GM13976 (cell line): ENCODE results near the gene SLX1B.
"Not testable (repeated sequence)": the region's sequence is repeated elsewhere in the genome, so short reads cannot be mapped to it uniquely, and the experiment has no call there.

Source experiments
- DNase-seq: peaks from one replicate; pipeline ENCODE4 v3.0.0; 2012; ENCODE audit warnings: low spot score
- in situ Hi-C: fragments of 300-500 bp; cut with MboI; formaldehyde crosslinking; loops from one replicate; pipeline ENCODE4 v1.12.0; 2022; ENCODE audit warnings: low sequenced_read_pairs, mixed read lengths, inconsistent platforms; ENCODE audit not compliant: unreplicated experiment

SLX1B gene

DNA sequence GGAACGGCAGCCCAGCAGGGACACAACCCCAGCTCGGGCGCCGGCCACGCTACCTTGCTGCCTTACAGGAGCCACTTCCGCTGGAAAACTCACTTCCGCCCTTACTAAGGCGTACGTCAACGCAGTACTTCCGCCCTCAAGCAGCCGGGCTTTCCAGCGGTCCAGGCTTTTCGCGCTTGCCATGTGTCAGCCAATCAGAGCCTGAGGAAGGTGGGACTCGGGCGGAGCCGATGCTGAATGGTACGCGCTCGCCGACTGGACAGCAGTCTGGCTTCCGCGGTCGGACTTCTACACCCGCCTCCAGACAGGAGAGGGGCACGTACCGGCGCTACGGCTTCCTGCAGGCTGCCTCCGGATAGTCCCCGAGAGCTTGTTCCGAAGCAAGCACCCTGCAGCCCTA lies at the start of gene SLX1B, which contains the start of gene BOLA2:
SLX1B (plus strand) TSS at position 265 of the 400 bp plus-strand sequence.
BOLA2 (minus strand) TSS at position 83 of the 400 bp plus-strand sequence. CDS start 98 bp downstream, outside the sequence.
- DNase-seq, in situ Hi-C loops: not testable (repeated sequence)

GRCh38 chr16:29405249-29405648 lies 49.1 kb upstream of the SLX1B start:
- DNase-seq, in situ Hi-C loops: not testable (repeated sequence)

DNA sequence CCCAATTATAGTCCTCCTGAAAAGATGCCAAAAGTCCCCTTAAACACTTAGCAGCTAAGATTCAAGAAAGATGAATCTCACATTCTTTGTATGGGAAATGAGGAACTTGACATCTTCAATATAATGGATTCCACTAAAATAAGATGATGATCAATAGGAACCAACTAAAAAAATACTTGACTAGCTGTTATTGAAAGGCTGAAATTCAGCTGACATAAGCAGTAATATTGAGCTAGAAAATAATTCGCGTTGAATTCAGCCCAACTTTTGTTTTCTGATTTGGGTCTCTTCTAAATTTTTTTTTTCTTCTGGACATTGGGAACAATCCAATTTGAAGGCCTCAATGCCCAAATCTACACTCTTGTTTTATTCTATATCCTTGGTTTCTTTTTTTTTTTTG lies 30.7 kb upstream of the SLX1B start:
- in situ Hi-C loops: not testable (repeated sequence)

DNA sequence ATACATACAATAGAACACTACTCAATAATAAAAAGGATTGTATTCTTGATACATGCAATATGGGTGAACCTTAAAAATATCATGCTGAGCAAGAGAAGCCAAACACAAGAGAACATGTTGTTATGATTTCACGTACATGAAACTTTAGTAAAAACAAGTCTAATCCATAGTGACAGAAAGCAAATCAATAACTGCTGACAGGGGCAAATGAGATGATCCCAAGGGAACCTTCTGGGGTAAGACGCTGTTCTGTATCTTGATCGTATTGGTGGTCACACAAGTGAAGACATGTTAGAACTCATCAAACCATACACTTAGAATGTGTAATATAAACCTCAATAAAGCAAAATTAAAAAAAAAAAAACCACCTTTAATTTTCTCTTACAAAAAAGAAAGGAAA lies 28.9 kb upstream of the SLX1B start:
- DNase-seq, in situ Hi-C loops: not testable (repeated sequence)

More for the DNA sequence above, 30.7 kb upstream of the SLX1B start:
- DNase-seq: not testable (repeated sequence)

GRCh38 chr16:29453754-29454153 lies 579 bp upstream of the SLX1B start:
- DNase-seq, in situ Hi-C loops: not testable (repeated sequence)

GRCh38 chr16:29454828-29455227 lies 495 bp downstream of the SLX1B start:
- DNase-seq, in situ Hi-C loops: not testable (repeated sequence)

- in situ Hi-C loops, DNase-seq: not testable (repeated sequence)
Observed at GRCh38 chr16:29457660-29458059, 3.3 kb downstream of the SLX1B start.

GRCh38 chr16:29459706-29460646 lies 5.6 kb downstream of the SLX1B start, which contains the start of gene SULT1A4:
SULT1A4 (plus strand) TSS chr16:29459913; CDS start chr16:29461386, 1,473 bp downstream.
- in situ Hi-C loops, DNase-seq: not testable (repeated sequence)

- in situ Hi-C loops, DNase-seq: not testable (repeated sequence)
Observed at GRCh38 chr16:29460647-29461030, 6.3 kb downstream of the SLX1B start.

DNA sequence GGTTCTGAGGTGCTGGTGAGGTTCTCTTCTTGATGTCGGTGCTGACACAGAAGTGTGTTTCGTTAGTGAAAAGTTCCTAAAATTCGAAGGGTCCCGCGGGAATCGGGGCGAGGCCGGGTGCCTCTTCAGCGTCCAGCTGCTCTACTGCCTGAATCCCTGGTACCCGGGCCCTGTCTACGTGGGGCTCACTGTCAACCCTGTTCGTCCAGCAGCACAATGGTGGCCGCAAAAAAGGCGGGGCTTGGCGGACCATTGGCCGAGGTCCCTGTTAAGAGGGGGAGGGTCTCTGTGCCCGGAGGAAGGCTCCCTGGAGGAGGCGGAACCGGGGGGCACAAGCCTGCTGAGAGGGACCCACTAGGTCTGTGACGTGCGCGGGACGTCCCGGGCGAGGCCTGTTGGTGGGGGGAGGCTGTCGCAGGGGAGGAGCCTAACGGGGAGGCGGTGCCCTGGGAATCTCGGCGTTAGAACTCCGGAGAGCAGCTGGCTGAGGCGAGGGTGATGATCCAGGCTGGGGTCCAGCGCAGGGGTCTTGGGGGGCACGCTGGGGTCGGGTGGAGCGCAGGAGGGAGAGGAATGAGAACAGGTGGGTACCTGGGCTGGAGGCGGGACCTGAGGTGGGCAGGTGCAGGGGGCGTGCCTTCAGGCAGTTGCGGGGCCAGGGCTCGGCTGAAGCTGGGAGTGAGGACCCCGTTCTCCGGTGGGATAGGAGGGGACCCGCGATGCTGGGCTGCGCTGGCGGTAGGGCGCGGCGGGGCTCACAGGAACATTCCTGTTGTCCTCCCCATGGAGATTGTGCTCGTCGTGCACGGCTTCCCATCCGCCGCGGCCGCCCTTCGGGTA lies 11.9 kb downstream of the SLX1B start:
- in situ Hi-C loops, DNase-seq: not testable (repeated sequence)

GRCh38 chr16:29466904-29467303 lies 12.6 kb downstream of the SLX1B start:
- DNase-seq, in situ Hi-C loops: not testable (repeated sequence)

- DNase-seq, in situ Hi-C loops: not testable (repeated sequence)
Observed at GRCh38 chr16:29467654-29468366, 13.5 kb downstream of the SLX1B start.

DNA sequence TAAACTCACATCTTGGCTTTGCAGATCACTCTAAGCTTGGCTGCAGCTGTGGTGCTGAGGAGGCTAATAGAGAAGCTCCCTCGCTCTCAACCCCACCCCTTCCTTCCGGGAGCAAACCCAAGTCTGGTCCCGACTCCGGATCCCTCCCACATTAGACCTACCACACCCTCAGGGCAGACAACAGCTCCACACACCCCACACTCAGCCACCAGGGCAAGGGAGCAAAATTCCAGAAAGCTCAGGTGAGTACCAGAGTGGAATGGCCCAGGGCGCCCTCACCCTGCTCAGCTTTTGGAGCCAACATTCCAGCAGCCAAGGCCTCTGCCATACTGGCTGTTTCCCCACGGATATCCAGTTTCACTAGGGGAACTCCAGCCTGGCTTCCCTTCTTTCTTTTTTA lies 15.3 kb downstream of the SLX1B start:
- in situ Hi-C loops, DNase-seq: not testable (repeated sequence)

DNA sequence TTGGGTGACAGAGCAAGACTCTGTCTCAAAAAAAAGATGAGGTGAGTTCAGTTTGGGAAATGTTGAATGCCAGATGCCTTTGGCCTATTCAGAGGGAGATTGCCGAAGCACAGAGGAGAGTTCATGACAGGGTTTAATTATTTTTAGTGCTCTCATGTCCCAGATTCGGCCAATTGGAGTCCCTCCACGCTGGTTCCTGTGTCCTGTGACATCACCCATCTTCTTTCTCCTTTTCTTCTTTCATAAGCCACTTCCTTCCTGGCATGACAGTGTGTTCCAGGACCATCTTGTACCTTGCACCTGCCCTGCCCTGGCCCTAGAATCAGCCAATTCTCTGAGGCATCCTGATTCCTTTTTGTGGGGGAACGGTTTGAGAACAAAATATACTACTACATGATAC lies 17.7 kb downstream of the SLX1B start:
- DNase-seq, in situ Hi-C loops: not testable (repeated sequence)

DNA sequence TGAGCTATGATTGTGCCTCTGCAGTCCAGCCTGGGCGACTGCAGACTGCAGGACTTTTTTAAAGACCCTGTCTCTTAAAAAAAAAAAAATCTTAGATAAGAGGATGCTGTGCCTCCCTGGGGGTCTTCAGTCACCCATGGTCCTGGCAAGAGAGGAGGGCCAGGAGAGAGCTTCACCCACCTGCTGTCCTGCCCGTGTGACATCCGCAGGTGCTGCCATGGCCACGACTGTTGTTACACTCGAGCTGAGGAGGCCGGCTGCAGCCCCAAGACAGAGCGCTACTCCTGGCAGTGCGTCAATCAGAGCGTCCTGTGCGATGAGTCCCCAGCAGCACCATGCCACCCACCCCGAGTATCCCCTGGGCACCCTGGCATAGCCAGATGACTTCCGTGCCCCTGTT lies 27.9 kb downstream of the SLX1B start:
- DNase-seq, in situ Hi-C loops: not testable (repeated sequence)

- in situ Hi-C loops: not testable (repeated sequence)
Observed at GRCh38 chr16:29506308-29506707, 52.0 kb downstream of the SLX1B start, which contains the start of gene NPIPB12. NPIPB12 (minus strand) TSS chr16:29506408.

More at GRCh38 chr16:29506308-29506707, 52.0 kb downstream of the SLX1B start, which contains the start of gene NPIPB12:
- DNase-seq: not testable (repeated sequence)
